Endothelial cell of umbilical vein (primary cell): ENCODE data around the gene WASF2.

ENCODE experiments used
- EZH2 ChIP-seq: IDR thresholded peaks from 2 replicates; pipeline ENCODE4 v1.6.1; 2012; ENCODE audit warnings: borderline replicate concordance, low read depth, mild to moderate bottlenecking, moderate library complexity, low read length, inconsistent platforms; ENCODE audit not compliant: severe bottlenecking
- FOS ChIP-seq: IDR thresholded peaks from 2 replicates; pipeline ENCODE4 v1.6.1; 2011; ENCODE audit warnings: mild to moderate bottlenecking, low read length, moderate library complexity, borderline replicate concordance; ENCODE audit not compliant: insufficient read depth
- GATA2 ChIP-seq: IDR thresholded peaks from 2 replicates; pipeline ENCODE4 v1.7.0; 2011; ENCODE audit warnings: low read depth, mild to moderate bottlenecking, moderate library complexity, mixed read lengths, low read length; ENCODE audit not compliant: insufficient read length, insufficient read depth
- JUN ChIP-seq: IDR thresholded peaks from 2 replicates; pipeline ENCODE4 v1.6.1; 2011; ENCODE audit warnings: borderline replicate concordance, low read depth; ENCODE audit not compliant: insufficient read length, insufficient read depth
- MYC ChIP-seq: IDR thresholded peaks from one replicate; pipeline ENCODE4 v1.6.1; 2011; ENCODE audit warnings: mild to moderate bottlenecking, low read depth, low read length
- POLR2A ChIP-seq: IDR thresholded peaks from 2 replicates; pipeline ENCODE4 v1.6.1; 2012; ENCODE audit warnings: low read depth, mild to moderate bottlenecking, control low read depth, low read length
- POLR2AphosphoS5 ChIP-seq: IDR thresholded peaks from 2 replicates; pipeline ENCODE4 v1.6.1; 2012; ENCODE audit warnings: low read depth, mild to moderate bottlenecking, control low read depth, low read length, moderate library complexity; ENCODE audit not compliant: insufficient read depth
- TF ChIP-seq, protein P1 (sequence below), 2 donors: IDR thresholded peaks; 1 replicate in 1 of 2; 2 replicates in 1 of 2; pipeline ENCODE4 v1.5.1; 2011; ENCODE audit warnings: low read length in 2 of 2, mild to moderate bottlenecking in 2 of 2, moderate library complexity in 2 of 2, control low read depth in 1 of 2, inconsistent platforms in 1 of 2, low read depth in 1 of 2; ENCODE audit not compliant: insufficient read depth in 1 of 2; ENCODE audit errors: extremely low read depth in 1 of 2
- TF ChIP-seq, protein P2 (sequence below): IDR thresholded peaks from 2 replicates; pipeline ENCODE4 v1.6.1; 2011; ENCODE audit not compliant: insufficient read depth, insufficient read length

DNA sequence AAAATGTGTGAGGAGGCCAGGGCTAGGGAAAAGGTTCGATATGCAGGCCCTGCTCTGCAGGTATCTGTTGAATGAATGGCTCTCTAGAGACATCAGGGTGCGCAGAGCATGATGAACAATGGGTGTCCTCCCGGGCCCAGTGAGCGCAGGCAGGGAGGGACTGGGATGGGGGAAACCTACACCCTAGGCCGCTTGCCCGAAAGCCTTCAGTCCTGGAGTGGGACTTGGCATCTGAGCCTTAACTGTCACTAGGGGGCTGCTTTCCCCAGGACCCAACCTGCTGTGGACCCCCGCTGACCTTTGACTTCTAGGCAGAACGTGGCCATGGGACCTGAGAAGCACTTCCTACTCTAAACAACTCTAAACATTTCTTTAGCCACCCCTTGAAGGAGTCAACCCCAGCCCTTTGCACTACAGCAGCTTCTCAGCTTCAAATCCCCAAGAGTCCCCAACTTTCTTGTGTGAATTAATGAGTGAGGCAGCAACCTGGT, 122.8 kb downstream of the WASF2 start:
- TF ChIP-seq POLR2AphosphoS5: no peak
- TF ChIP-seq, protein P1, sequence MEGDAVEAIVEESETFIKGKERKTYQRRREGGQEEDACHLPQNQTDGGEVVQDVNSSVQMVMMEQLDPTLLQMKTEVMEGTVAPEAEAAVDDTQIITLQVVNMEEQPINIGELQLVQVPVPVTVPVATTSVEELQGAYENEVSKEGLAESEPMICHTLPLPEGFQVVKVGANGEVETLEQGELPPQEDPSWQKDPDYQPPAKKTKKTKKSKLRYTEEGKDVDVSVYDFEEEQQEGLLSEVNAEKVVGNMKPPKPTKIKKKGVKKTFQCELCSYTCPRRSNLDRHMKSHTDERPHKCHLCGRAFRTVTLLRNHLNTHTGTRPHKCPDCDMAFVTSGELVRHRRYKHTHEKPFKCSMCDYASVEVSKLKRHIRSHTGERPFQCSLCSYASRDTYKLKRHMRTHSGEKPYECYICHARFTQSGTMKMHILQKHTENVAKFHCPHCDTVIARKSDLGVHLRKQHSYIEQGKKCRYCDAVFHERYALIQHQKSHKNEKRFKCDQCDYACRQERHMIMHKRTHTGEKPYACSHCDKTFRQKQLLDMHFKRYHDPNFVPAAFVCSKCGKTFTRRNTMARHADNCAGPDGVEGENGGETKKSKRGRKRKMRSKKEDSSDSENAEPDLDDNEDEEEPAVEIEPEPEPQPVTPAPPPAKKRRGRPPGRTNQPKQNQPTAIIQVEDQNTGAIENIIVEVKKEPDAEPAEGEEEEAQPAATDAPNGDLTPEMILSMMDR (IDR thresholded peaks at IDR 0.05; ENCODE audit: extremely low read depth in 1 of 2, insufficient read depth in 1 of 2, low read depth in 1 of 2, low read length in 2 of 2): no peak
- TF ChIP-seq EZH2: no peak
- TF ChIP-seq POLR2A: no peak
- no peak for TF ChIP-seq MYC
- no peak for TF ChIP-seq GATA2
- TF ChIP-seq, protein P2, sequence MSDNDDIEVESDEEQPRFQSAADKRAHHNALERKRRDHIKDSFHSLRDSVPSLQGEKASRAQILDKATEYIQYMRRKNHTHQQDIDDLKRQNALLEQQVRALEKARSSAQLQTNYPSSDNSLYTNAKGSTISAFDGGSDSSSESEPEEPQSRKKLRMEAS: no peak
- TF ChIP-seq JUN: no peak
- no peak for TF ChIP-seq FOS
